ENCODE data around the gene MAGEA9.
"Not testable (repeated sequence)": the region's sequence is repeated elsewhere in the genome, so short reads cannot be mapped to it uniquely, and the experiment has no call there.

Gene MAGEA9

GRCh38 chrX:149781727-149782126, at the start of gene MAGEA9:
TSS of gene MAGEA9 (plus strand) at chrX:149781930. CDS start at chrX:149786211, 4,281 bp downstream.
- not testable (repeated sequence) for DNase-seq

GRCh38 chrX:149742269-149742668, 39.5 kb upstream of the MAGEA9 start:
- DNase-seq = not testable (repeated sequence)

GRCh38 chrX:149746390-149747007, 35.2 kb upstream of the MAGEA9 start:
- not testable (repeated sequence) for DNase-seq

GRCh38 chrX:149757206-149758067, 24.3 kb upstream of the MAGEA9 start:
- DNase-seq = no peak

- no peak for DNase-seq
Measured at GRCh38 chrX:149758068-149758714, 23.5 kb upstream of the MAGEA9 start.

GRCh38 chrX:149758715-149759078, 23.0 kb upstream of the MAGEA9 start:
- not testable (repeated sequence) for DNase-seq

- DNase-seq = no peak
Measured at GRCh38 chrX:149759824-149760223, 21.9 kb upstream of the MAGEA9 start.

- DNase-seq = no peak
Measured at GRCh38 chrX:149760965-149761364, 20.8 kb upstream of the MAGEA9 start.

GRCh38 chrX:149761858-149762674, 19.7 kb upstream of the MAGEA9 start:
- DNase-seq = not testable (repeated sequence)

- no peak for DNase-seq
Measured at GRCh38 chrX:149762696-149763614, 18.8 kb upstream of the MAGEA9 start.

- DNase-seq = not testable (repeated sequence)
Measured at GRCh38 chrX:149770344-149770743, 11.4 kb upstream of the MAGEA9 start.

- not testable (repeated sequence) for DNase-seq
Measured at GRCh38 chrX:149773026-149773425, 8.7 kb upstream of the MAGEA9 start.

- DNase-seq = not testable (repeated sequence)
Measured at GRCh38 chrX:149773768-149774167, 8.0 kb upstream of the MAGEA9 start, which contains the start of gene HSFX1. TSS of gene HSFX1 (plus strand) at chrX:149774068. CDS start at chrX:149774682, 614 bp downstream.

GRCh38 chrX:149777999-149778398, 3.7 kb upstream of the MAGEA9 start:
- not testable (repeated sequence) for DNase-seq

- DNase-seq = not testable (repeated sequence)
Measured at GRCh38 chrX:149795531-149795930, 13.8 kb downstream of the MAGEA9 start.

- no peak for DNase-seq
Measured at GRCh38 chrX:149799095-149799714, 17.5 kb downstream of the MAGEA9 start.

GRCh38 chrX:149799938-149800337, 18.2 kb downstream of the MAGEA9 start:
- no peak for DNase-seq

- no peak for DNase-seq
Measured at GRCh38 chrX:149803458-149804062, 21.8 kb downstream of the MAGEA9 start.

GRCh38 chrX:149804102-149804501, 22.4 kb downstream of the MAGEA9 start:
- no peak for DNase-seq

- no peak for DNase-seq
Measured at GRCh38 chrX:149807747-149808458, 26.2 kb downstream of the MAGEA9 start.

Data from GOT3 (cell line).